AG10803 (cell line): Measurements from ENCODE around the gene GALNT7.

Source experiments
- DNase-seq: peaks from one replicate; pipeline ENCODE4 v3.0.0; 2010; ENCODE audit warnings: low read depth
- H3K4me3 ChIP-seq: 2 replicates; pipeline ENCODE4 v1.5.1; 2011; ENCODE audit warnings: mild to moderate bottlenecking, low read length, control low read depth
- TF ChIP-seq, protein P1 (sequence below): conservative IDR thresholded peaks from 2 replicates; pipeline ENCODE4 v1.5.1; 2011; ENCODE audit warnings: mild to moderate bottlenecking, low read length, control low read depth, inconsistent platforms

GALNT7 gene

DNA sequence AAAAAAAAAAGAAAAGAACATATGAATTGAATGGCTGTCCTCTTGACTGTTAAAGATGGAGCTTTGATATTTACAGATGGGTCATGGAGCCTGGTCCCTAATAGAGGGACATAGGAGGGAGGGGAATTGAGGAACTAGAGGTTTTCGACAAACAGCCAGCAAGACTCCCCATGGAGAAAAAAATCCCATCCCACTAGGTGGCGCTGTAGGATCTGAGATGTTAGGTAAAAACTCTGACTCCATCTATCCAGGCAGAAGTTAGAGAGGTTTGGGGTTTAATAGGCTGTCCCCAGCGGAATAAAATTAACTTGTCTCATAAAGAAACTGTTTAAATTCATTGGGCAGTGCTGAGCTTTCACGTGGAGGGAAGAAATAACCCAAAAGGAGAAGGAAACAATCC lies 119.7 kb downstream of the GALNT7 start:
- peak; percentile 64 for DNase-seq
- H3K4me3 ChIP-seq: no peak overlapping the region
- TF ChIP-seq, protein P1, sequence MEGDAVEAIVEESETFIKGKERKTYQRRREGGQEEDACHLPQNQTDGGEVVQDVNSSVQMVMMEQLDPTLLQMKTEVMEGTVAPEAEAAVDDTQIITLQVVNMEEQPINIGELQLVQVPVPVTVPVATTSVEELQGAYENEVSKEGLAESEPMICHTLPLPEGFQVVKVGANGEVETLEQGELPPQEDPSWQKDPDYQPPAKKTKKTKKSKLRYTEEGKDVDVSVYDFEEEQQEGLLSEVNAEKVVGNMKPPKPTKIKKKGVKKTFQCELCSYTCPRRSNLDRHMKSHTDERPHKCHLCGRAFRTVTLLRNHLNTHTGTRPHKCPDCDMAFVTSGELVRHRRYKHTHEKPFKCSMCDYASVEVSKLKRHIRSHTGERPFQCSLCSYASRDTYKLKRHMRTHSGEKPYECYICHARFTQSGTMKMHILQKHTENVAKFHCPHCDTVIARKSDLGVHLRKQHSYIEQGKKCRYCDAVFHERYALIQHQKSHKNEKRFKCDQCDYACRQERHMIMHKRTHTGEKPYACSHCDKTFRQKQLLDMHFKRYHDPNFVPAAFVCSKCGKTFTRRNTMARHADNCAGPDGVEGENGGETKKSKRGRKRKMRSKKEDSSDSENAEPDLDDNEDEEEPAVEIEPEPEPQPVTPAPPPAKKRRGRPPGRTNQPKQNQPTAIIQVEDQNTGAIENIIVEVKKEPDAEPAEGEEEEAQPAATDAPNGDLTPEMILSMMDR: peak; percentile 68

DNA sequence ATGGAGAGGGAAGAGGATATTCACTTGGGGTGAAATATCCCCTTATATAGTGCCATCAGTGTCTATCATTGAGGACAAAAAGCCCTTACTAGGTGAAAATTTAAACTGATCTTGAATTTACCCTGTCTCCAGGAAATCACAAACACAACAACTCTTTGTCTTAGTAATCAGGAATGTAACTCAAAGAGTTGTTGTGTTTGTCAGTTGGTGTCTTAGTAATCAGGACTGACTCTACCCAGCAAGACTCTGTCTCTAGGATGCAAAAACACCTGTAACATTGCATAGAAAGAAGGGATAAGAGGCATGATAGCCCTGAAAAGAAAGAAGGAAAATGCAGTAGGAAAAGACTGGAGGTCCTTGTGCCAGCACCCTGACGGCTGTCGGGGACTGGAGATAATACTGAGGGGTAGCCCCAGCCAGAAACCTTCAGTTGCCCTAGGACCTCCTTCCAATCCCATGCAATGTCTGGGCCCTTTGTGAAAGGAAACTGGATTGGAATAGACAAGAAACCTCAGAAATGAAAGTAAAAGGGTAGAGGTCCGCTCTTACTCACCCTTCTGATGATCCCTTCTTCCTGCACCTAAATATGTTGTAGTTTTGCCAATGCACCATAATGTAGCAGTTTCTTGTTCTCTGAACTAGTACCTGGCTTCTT lies 120.2 kb downstream of the GALNT7 start:
- H3K4me3 ChIP-seq: no peak overlapping the region
- TF ChIP-seq, protein P1: no peak
- no peak for DNase-seq

DNA sequence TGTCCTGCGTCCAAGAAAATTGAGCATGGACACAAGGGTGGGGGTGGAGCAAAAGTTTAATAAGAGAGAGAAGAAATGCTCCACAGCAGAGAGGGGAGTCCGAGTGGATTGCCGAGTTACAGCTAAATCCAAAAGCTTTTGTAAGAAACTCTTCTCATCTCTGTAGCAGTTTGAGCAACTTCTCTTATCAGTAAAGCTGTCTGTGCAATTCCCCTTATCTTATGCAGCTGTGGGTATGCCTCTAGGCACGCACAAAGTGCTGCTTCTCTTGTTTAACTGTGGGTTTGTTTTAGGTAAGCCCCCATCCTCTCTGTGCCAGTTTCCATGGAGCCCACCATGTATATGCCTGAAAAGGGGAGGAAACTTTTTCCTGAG lies 120.7 kb downstream of the GALNT7 start:
- no peak for DNase-seq
- no peak overlapping the region for H3K4me3 ChIP-seq
- TF ChIP-seq, protein P1: no peak

DNA sequence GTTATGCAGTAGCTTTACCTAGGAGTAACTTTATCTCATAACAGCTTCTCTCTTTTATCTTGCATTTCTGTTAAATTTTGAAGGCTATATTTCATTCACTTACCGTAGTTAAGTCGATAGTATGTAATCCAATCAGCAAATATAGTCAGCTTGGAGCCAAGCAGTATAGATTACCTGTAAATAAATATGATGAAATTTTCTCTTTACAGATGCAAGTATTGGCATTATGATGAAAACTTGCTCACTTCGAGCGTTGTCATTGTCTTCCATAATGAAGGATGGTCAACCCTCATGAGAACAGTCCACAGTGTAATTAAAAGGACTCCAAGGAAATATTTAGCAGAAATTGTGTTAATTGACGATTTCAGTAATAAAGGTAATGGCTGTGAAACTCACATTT lies 123.3 kb downstream of the GALNT7 start:
- no peak for DNase-seq
- no peak overlapping the region for H3K4me3 ChIP-seq
- TF ChIP-seq, protein P1: no peak

DNA sequence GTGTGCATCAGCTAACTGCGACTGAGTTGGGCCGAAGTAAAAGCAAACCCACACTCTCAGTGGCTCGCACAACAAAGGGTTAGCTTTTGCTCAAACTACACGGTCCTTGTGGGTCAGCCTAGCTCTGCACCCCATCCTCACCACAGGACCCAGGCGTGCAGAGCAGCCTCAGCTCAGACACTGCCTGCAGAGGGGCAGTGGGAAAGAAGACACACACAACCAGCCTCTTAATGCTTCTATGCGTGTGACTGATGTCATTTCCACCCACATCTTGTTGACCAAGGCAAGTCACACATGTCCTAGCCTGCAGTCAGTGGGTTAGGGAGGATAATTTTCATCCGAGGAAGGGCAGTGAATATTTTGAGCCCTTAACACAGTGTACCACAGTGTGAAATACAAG lies 125.1 kb downstream of the GALNT7 start:
- TF ChIP-seq, protein P1: no peak
- H3K4me3 ChIP-seq: no peak overlapping the region
- DNase-seq: no peak

DNA sequence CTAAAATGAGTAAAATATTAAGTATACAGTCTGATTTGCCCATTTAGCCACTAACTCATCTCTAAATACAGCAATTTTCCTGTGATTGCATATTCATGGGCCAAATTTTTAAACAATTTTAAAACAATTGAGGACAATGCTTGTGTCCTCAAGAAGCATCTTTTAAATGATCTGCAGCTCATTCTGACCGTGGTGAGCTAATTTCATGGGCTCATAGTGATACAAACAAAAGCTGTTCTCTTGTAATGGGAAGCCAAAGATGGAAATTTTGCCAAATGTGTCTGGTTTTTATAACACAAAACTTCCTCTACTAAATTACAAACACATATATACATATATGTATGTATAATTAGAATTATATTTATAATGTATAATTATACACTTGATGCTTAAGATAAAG lies 125.8 kb downstream of the GALNT7 start:
- TF ChIP-seq, protein P1: no peak
- no peak for DNase-seq
- no peak overlapping the region for H3K4me3 ChIP-seq

DNA sequence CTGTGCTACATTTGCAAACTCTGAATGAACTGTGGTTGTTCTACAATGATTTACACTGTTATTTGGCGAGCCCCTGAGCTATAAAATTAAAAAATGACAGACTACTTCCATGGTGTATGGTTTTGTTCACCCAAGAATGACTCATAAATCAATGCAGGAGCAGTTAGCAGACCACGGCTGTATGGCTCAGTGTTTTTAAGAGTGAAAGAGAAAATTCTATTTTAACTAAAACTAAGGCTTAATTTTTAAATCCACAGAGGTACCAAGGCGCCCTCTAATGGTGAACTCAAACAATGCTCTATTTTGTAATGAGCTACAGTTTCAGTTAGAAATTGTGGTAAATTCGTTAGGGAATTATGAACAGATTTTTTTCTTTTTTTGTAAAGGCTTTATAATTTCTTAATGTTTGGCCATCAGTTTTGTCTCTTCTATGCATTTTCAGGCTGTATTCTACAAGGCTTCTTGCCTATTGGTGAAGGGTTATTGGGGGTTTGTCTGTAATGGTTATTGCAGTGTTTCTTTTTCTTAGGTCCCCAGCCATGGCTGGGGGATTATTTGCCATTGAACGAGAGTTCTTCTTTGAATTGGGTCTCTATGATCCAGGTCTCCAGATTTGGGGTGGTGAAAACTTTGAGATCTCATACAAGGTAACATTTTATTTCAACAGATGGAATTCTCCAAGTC lies 133.0 kb downstream of the GALNT7 start:
- no peak overlapping the region for H3K4me3 ChIP-seq
- DNase-seq: peak; percentile 35
- TF ChIP-seq, protein P1: peak; percentile 75
